ENCODE measurements around the gene ANKS1B.

Gene ANKS1B

GRCh38 chr12:99455350-99456035 is 529.2 kb downstream of the ANKS1B start:
- DNase-seq (ENCODE audit: low read depth, low spot score) = no peak

DNA sequence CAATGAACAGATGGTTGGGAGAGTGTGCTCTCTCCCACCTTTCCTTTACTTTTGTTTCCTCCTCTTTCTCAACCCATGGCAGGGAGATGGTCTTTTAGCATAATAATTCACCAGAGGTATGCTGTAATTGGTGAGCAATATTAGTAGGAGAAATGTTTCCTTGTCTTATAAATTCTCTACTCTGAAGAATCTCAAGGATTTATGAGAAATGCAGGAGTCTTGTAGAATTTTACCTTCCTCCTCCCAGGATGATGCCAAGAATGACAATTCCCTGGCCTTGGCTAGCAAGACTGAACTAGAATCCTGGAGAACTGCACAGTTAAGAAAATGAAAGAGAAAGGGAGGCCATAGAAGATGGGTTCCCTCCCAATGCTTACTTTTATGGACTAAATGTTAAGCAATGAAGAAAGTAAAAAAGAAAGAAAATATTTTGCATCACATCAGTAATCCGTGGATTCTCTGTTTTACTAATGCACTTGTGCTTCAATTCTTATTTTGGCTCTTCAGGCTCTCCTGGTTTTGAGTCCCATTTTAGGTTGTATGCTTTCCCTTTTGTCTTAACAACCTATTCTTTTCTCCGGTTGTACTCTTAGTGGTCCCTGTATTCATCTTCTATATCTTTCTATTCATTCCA is 530.1 kb downstream of the ANKS1B start:
- no peak for DNase-seq (ENCODE audit: low read depth, low spot score)

DNA sequence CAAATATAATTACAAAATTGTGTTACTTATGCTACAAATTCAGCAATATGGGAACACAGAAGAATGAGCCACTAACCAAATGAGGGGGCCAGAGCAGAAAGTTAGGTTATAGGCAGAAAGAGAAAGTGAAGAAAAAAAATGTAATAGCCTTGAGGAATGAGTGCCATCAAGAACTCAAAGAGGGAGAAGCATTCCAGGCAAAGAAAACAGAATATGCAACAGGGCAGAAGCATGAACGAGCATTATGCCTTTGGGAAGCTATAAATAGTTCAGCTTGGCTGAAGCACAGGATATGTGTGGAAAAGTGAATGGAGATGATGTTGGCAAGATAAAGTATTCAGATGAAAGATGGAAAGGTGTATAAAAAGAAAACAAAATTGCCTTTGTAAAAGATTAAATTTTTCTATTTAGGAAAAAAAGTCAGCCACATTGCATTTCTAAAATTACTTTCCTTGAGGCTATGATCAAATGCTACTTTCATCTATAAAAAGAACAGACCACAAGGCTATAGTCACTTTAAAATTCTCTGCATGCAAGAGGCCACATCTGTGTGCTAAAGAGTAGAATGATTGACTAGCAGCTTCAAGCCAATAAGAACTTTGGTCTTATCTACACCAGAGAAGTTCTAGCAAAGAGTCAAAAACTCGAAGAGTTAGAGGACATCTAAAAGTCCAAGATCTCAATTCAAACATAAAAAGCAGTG is 530.7 kb downstream of the ANKS1B start:
- no peak for DNase-seq (ENCODE audit: low read depth, low spot score)

DNA sequence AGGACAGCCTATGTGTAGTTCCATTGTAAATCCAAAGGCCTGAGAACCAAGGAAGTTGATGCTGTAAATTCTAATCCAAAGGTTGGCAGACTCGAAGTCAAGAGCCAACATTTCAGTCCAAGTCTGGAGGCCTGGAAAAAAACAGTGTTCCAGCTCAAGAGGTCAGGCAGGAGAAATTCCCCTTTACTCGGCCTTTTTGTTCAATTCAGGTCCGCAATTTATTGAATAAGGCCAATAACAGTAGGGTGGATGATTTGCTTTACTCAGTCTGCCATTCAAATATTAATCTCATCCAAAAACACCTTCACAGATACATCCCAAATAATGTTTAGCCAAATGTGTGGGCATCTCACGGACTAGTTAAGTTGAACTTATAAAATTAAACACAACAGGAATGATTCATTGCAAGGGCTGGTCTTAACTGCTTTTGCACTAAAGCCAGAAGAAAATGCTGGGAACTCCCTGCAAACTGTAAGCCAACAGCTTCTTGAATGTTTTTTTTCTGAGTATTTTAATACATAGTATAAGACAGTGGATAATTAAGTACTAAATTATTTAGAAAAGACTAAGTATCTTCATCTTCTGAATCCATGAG is 534.6 kb downstream of the ANKS1B start:
- no peak for DNase-seq (ENCODE audit: low read depth, low spot score)

DNA sequence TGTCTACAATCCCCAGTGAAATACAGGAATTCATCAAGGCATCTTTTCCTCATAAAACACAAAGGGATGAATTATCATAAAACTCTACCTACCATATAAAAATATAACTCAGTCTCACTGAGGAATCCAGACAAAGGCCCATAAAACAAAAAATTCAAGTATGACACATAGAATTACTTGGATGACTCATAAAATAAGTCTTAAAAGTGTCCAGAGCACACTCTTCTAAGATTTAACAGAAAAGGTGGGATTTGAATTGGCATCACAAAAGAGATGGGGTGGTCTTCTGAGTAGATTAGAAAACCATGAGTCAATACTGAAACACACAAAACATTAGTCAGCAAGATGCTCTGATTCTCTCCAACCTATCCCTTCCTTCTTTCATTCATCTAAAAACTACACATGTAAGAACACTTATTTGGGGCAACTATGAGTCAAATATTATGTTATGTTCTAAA is 539.8 kb downstream of the ANKS1B start:
- DNase-seq (ENCODE audit: low read depth, low spot score) = no peak

DNA sequence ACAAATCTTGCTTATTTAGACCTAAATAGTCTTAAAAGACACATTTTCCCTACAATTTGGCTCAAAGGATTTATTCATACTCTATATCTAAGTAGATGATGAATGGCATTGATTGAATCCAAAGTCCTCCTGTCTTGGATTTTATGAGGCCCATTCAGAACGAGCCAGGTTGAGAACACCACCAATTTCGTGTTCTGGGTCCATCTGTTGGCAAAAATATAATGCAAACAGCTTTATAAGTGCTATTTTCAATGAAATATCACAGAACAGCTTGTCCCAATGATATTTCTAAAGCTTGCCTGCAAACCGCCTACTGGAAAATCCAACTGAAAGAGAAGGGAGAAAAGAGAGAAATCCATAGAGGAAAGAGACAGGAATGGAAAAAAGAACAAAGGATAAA is 542.0 kb downstream of the ANKS1B start:
- DNase-seq (ENCODE audit: low read depth, low spot score) = no peak

DNA sequence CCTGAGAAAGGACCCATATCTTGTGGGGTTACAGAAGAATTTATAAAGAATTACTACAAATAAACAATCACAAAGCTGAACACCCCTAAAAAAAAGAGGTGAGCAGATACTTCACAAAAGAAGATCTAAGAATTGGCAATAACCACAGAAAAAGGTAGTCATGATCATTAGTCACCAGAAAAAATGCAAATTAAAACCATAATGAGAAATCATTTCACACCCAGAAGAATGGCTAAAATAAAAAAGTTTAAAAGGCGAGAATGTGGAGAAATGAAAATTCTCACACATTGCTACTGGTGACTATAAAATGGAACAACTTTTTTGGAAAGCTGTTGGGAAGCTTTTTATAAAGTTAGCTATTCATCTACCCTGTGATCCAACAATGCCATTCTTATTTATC is 545.3 kb downstream of the ANKS1B start:
- DNase-seq (ENCODE audit: low read depth, low spot score) = no peak

DNA sequence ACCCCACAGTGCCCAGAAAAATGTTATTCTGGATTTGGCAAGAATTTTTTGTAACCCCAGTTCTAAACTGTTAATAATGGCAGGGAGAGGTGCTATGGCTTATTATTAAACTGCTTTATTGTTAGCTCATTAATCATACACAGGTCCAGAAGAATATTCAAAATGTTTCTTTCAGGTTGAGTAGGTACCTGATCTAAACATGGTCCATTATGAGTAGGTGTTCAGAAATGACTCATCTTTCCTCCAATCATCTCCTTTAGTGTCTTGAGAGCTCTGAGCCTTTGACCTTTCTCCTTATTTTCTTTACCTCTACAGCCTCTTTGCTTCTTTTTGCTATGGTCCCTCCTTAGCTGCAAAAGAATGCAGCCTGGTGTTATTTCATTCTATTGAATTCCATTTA is 548.2 kb downstream of the ANKS1B start:
- DNase-seq (ENCODE audit: low read depth, low spot score) = no peak

- DNase-seq (ENCODE audit: low read depth, low spot score) = no peak
Observed at GRCh38 chr12:99435095-99435791, 549.5 kb downstream of the ANKS1B start.

- no peak for DNase-seq (ENCODE audit: low read depth, low spot score)
Observed at GRCh38 chr12:99433155-99433554, 551.6 kb downstream of the ANKS1B start.

DNA sequence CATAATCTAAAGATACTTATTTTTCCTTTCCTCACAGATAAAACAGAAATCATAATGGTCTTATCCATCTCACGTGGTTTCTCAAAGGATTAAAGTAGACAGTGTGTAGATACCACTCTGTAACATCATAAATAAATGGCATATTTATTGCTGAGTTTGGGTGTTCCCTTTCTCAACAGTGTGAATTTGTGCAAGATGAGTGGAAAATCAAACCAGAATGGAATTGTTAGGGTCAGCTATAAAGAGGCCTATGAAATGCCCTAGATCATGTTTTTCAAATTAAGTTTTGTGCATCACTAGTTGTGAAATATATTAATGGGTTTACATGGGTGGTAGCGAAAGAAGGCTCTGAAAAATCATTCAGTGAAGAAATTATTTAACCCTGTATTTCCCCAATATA is 553.5 kb downstream of the ANKS1B start:
- no peak for DNase-seq (ENCODE audit: low read depth, low spot score)

DNA sequence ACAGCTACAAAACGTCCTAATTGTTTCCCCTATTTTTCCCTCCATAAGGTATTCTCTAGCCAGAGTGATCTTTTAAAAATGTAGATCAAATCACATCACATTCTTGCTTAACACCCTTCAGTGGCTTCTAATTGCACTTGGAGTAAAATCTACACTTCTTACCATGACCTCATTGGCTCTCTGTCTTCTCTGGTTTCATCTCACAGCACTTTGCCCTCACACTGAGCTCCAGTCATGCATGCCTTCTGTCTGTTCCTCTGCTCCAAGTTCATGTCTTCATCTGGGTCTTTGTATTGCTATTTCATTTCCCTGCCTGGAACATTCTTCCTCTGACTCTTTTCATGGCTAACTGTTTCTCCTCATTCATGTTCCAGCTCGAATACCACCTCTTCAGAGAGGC is 557.6 kb downstream of the ANKS1B start:
- DNase-seq (ENCODE audit: low read depth, low spot score) = no peak

DNA sequence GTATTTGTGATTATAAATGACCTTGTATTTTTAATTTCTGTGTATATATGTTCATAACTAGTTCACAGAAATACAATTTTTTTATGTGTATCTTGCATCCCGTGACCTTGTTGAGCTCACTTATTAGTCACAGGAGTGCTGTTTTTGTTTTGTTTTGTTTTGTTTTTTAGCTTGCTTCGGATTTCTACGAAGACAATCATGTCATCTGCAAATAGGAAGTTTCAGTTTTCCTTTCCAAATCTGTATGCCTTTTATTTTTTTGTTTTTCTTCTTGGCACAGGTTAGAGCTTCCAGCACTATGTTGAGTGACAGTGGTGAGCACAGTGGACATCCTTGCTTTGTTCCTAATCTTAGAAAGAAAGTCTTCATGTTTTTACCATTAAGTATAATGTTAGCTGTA is 566.4 kb downstream of the ANKS1B start:
- no peak for DNase-seq (ENCODE audit: low read depth, low spot score)

DNA sequence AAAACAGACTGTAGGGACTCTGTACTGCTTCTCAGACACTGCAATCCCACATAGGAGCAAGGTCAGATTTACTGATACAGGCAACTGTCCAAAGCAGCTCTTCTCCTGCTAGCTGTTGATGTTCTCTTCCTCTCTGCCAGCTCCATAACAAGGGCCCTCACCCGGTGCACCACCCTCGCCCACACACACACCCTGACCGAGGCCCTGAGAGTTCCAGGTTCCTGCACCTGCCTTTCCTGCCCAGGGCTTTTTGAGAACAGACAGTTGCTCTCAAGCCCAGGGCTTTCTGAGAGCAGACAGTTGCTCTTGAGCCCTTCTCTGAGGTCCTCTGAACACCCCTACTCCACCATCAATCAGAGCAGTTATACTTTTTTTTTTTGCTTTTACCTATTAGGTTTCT is 571.0 kb downstream of the ANKS1B start:
- no peak for DNase-seq (ENCODE audit: low read depth, low spot score)

- no peak for DNase-seq (ENCODE audit: low read depth, low spot score)
Observed at GRCh38 chr12:99393763-99394162, 591.0 kb downstream of the ANKS1B start.

DNA sequence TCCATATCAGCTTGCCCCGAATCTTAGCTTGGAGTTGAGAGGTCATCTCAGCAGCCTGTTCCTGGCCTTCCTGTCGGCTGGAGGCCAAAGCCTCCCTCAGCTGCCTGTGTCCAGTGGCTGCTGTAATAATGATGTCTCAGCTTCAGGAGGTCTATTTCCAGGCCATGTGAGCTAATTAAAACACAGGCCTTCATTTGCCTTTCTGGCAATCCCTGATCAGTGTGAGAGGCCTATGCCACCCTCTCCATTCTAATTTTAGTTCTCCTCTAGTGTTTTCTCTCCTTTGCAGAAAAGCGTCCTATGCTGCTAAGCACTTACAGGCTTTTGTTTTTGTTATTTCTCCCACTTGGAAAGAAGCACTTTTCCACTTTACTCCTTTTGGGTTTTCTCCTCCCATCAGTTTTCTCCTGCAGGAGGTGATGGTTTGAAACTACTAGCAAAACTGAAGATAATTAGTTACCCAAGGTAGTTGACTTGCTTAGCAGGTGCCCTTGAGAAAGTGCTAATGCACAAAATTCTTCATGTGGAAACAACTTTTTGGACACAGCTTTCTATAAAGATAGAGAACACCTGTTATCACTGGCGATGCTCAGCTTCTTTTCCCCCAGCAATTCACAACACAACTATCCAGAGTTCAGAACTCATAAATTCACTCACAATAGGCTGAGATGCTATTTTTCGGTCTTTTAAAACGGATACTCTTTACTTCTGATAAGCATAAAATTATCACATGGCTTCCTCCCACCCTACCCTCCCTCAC is 592.5 kb downstream of the ANKS1B start:
- DNase-seq (ENCODE audit: low read depth, low spot score) = no peak

DNA sequence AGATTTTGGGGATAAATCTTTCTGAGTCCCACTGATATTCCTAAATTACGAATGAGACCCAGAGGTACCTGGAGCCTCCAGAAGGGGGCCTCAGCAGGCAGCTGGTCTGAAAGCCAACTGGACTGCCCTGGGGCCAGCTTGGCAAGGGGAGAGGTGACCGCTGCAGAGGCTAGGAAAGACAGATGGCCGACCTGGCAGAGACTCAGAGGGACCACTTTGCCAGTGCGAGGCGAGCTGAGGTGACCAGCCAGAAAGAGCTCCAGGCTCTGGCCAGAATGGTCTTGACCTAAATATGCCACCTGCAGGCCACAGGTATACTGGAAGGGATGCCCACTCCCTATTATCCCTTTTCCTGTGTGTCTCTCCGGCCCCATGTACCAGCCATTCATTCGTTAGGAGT is 594.0 kb downstream of the ANKS1B start:
- no peak for DNase-seq (ENCODE audit: low read depth, low spot score)

- DNase-seq (ENCODE audit: low read depth, low spot score) = no peak
Observed at GRCh38 chr12:99389751-99390150, 595.0 kb downstream of the ANKS1B start.

GRCh38 chr12:99388671-99389195 is 596.0 kb downstream of the ANKS1B start:
- no peak for DNase-seq (ENCODE audit: low read depth, low spot score)

DNA sequence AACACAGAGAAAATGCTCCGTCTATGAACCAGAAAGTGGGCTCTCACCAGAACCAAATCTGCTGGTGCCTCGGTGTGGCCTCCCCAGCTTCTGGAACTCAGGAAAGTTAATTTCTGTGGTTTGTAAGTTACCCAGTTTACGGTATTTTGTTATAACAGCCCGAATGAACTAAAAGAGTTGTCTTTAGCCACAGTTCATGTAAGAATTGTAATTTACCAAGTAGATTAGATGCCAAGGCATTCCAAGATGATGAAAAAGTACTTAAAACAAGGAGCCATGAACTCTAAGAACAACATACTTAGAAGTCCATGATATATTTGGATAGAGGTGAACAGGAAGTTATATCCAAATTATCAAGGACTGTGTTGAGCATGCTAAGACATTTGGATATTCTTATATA is 597.1 kb downstream of the ANKS1B start:
- DNase-seq (ENCODE audit: low read depth, low spot score) = no peak

GRCh38 chr12:99386907-99387306 is 597.8 kb downstream of the ANKS1B start:
- no peak for DNase-seq (ENCODE audit: low read depth, low spot score)

Measured in activated CD4-positive, CD25-positive, alpha-beta regulatory T cell treated with anti-CD3 and anti-CD28 coated beads, Interleukin-2, amount 50 U/mL, for 16 hours (primary cell).